ENCODE data around the gene NPAS2.

Gene NPAS2

DNA sequence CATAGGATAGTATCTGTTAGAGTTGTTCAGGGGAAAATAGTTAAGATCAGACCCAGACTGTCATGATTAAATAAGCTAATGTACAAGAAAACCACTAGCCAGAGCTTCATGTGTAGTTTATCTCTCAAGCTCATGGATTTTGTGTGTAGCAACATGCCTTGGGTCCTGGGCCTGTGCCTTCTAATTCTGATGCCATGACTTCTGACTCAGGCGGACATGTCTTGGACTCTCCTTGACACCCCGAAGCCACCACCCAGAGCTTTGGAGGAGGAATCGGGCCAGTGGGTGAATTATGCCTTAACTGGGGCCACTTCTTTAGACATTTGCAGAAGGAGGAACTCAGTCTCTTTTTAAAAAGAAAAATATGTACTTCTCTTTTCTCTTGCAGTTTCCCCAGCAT is 68.7 kb downstream of the NPAS2 start:
- DNase-seq = no peak

DNA sequence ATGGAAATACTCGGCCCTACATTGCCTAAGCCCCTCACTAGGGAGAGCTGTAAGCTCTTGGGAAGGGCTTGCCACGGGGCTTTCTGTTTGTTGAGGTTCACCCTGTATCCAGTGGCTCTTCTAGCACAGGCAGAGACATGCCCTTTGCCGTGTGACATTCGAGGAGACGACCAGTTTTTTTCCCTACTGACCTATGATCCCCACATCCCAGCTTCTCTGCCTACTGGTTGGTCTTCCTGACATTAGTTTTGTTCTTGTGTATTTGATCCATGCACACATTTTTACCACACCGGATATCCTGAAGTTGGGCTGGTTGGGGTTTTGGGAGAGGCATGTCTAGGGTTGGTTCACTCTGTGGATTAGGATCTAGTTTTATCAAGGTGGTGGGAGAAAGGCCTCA is 69.3 kb downstream of the NPAS2 start:
- DNase-seq = no peak

DNA sequence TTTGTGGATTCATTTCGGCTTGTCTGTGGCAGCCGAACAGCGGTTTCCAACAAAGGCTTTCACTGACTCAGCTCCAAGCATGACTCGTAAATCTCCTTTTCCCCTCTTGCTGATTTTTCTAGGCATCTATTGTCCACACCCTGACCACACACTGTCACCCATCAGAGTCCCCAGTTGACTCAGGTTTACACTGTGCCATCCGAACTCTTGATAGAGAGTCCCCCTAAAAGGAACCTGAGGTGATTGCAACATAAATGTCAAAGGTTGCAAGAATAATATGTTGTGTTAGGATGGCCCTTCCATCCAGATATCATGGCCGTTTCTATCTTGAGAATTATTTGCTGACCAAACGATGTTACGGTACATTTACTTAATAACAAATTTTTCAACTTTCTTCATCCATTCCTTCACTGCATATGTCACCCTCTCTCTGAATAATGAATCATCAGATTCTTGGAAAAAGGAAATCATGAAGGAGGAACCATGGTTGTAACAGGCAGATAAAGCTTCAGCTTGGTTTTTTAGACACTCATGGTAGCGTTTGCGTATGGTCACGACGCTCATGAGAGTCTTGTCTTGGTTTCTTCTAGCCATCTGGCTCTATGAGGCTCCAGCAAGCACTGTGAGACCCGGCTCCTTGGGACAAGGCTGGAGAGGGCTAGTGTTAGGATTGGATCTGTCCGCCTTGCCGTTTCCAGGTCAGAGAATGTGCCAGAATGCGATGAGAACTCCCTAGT is 72.1 kb downstream of the NPAS2 start:
- peak; percentile 67 for DNase-seq

DNA sequence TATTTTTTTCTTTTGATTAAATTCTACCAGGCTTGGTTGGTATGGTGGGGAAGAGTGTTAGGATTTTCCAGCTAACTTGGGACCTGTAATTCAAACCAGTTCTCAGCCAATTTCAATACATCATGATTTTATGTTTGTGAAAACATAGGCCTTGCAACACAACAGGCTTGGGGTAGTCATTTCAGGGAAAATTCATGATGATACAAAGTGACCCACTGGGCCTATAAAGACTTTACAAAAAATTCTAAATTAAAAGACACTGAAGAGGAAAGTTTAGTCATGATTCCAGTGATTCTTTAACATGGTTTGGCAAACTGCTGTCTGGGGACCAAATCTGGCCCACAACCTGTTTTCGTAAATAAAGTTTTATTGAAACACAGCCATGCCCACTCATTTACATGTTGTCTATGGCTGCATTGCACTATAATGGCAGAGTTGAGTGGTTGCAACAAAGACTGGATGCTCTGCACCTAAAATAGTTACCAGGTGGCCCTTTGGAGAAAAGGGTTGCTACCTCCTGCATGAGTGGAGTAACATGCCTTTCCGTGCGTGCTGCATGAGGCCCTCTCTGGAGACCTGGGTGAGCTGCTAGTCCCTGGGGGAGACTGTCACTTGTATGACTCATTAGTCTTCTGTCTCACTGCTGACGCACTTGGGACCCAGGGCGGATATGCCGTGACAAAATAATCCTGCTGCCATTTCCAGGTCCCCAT is 73.6 kb downstream of the NPAS2 start:
- no peak for DNase-seq

DNA sequence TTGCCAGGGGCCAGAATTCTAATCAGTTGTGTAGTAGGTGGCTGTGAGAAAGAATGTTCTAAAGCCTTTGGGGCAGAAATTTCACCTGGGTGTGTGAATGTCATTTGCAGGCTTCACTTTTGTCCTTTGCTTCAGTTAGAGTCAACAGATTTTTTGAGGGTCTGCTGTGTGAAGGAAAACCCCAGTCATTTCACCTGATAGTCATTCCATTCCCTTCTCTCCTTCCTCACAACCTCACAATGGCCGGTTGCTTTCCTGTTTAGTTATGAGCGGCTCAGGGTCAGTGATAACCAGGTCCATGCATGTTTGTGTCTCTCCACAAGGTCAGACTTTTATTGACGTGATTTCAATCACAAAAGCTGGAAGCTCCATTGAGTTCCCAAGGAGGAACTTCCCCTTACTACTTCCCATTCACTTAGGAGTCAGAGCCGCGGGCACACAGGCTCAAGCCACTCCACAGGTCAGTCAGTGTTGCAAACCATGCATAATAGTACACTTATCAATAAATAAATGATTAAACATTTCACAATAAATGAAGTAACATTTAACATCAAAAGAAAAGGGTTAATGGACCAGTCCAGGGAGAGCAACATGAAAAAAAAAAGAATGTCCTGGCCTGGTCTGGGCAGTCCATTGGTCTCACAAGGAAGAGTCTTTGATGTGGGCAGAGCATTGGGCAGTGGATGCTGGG is 74.3 kb downstream of the NPAS2 start:
- DNase-seq = no peak

DNA sequence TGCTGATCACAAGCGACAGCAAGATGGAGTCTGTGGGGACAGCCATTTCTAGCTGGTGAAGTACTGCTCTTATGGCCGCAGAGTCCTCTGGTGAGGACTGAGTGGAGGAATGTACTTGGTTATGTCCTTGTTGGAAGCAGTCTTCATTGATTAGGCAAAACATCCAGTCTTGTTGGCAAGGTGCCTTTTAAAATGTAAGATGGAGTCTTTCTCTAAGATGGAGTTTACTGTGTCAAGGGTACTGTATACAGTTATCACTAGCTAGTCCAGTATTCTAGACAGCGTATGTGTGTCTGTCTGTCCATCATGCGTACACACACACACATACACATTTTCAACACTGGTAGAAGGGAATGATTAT is 74.8 kb downstream of the NPAS2 start:
- no peak for DNase-seq

DNA sequence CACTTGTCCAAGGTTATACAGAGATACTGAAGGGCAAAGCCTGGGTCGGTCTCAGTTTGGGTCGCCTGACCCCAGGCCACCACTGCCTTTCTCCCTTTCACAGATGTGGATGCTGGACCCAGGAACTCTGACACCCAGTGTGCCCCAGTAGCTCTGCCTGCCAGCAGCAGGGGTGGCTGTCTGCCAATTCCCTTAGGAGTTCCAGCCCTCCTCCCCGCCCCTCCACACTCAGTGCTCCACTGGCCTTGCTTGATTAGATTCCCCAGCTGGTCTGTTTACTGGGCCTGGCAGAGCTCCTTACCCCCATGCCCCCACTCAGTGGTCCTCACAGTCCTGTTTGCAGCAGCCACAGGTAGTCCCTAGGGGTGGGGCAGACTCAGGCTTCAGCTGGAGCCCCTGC is 75.5 kb downstream of the NPAS2 start:
- DNase-seq = peak; percentile 77

DNA sequence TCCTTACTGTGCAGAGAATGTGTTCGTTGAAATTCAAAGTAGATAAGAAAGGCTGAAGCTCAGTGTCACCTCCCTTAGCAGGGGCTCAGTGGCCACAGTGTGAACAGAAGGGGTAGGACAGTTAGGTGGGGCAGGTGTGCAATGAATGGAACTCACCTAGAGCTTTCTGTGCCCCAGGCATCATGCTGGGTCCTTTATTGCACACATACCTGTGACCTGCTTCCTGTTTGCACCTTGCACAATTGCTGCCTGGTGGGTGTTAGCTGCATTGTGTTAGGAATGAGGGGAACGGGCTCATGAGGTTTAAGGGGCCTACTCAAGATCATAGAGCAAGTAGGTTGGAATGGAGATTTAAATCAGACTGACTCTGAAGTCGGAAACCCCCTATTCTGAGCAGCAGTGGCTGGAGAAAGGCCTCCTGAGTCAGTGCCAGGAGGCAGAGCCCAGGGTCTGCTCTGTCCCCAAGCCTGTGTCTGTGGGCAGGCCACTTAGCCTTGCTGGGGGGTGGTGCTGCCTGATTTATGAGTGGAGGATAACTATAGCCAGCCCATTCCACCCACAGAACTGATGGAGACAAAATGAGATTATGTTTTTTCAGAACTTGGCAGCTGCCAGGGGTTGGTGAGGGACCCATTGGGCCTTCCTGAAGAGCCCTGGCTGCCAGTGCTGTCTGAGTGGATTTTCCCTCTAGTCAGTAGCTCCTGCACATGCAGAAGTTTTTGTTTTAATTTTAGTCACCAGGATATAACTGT is 76.2 kb downstream of the NPAS2 start:
- DNase-seq = no peak

DNA sequence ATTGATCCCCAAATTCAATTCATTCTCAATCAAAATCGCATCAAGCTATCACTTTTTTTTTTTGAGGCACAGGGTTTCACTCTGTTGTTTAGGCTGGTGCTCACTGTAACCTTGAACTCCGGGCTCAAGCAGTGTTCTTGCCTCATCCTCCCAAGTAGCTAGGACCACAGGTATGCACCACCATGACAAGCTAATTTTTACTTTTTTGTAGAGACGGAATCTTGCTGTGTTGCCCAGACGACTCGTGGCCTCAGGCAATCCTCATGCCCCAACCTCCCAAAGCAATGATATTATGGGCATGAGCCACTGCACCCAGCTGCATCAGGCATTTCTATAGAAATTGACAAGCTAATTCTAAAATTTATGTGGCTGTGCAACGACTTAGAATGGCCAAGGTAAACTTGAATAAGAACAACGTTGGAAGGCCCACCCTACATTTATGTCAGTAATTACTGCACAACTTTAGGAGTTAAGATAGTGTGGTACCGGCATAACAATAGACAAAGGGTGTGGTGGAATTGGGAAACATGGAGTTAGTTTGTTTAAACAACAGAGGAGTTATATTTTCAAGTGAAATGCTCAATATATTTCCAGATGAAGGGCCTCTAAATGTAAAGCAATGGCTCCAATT is 78.2 kb downstream of the NPAS2 start:
- no peak for DNase-seq

DNA sequence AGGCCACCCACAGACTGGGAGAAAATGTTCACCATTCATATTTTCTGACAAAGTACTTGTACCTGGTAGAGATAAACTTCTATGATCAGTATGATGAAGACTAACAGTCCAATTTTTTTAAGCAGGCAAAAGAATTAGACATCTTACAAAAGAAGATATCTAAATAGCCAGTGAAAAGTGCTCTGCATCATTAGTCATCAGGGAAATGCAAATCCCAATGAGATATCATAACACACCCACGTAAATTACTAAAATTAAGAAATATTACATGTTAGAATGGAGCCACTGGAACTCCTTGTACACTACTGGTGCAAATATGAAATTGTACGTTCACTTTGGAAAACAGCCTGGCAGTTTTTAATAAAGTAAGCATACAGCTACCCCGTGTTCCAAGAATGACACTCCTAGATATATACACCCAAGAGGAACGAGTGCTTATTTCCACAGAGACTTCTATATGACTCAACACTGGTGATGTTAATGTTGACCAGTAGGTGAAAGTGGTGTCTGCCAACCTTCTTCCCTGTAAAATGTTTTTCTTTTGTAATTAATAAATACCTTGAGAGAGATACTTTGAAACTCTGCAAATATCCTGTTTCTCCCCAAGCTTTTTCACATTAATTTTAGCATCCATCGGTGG is 80.3 kb downstream of the NPAS2 start:
- no peak for DNase-seq

DNA sequence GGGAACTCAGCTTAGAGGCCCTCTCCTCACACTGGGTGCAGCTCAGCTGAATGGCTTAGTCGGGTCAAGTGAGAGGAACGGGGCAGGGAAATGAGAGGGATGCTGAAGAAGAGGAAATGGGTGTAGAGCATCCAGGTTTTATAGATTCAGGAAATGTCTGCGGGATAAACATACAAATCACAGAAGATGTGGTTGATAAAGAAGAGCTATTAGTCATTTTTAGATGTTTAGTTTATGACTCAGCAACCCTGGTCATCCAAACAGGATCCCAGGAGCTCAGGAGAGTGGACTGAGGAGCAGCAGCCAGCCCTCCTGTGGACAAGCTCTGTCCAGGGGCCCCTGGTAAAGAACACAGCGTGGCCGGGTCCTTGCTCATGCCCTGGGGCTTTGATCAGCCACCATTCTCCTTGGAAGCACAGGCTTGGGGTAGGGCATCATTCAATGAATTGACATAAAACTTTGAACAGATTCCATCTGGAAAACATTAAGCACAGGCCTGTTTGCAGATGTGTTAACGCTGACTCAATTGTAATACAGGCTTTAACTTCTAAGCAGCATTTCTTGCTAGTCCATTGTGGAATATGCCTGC is 83.0 kb downstream of the NPAS2 start:
- no peak for DNase-seq

DNA sequence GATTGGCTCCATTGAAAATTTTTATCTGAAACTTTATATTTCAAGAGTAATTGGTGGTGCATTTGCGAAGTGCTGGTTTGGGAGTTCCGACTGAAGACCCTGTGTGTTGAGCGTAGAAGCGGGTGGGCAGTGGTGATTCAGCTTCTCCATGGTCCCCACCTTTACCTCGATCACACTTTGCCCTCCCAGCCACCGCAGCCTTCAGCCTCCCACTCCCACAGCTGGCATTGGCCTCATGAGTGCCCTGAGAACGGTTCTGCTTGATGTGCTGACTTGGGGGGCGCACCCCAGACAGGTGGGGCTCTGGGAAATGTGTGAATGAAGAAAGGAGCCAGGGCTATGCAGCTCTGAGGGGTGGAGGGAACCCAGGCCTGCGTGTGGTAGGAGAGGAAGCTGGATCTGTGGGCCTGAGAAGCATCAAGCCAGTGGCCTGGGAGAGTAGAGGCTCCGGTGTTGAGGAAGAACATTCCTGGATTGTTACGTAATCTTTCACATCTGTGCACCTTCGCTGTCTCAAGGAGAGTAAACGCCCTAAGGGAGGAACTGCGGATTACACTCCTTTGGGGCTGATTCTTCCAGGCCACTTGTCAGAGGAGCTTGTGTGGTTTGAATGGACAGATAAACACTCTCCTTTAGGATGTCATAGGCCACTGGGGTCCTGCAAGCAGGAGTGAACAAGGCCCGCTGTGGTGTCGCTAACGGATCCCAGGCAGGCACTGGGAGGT is 83.8 kb downstream of the NPAS2 start:
- DNase-seq = no peak

DNA sequence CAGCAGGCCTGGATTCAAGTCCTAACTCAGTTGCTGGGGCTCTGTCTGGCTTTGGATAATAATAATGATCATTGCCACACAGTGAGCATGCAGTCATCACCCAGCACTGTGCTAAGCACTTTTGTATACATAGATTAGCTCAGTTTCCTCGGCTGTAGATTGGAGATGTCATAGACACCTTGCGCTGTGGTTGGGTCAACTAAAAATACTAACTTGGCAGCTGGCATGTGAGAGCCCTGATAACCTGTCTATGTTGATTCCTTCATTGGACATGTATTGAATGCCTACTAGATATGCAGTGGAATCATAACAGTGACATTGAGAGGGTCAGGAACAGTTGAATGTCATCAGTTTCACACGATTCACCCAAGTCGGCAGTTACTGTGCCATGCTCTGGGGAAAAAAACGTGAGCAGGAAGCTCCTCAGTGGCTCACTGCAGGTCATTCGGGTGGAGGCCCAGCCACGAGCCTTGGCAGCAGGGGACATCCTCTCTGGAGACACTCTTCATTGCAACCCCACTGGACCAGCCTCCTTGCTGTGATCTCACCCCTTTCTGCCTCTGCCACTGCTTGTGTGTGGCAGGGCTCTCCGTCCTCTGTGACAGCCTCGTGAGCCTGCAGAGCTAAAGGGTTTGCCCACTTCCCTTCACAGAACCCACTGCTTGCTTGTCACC is 85.3 kb downstream of the NPAS2 start:
- DNase-seq = no peak

DNA sequence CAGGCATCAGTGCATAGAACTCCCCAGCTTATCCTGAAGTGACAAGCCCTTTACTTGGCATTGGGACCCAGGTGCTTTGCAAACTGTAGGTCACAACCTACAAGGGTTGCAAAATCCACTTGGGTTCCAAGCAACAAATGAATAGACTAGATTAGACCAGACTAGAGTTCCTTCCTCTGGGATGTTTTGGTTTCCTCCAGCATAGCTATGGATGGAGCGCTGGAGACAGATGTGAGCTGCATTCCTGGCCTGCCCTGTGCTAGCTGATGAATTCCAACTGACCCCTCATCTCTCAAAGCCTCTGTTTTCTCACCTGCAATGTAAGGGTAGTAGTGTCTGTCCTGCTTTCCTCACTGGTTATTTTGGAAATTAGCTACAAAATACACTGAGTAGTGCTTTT is 86.2 kb downstream of the NPAS2 start:
- no peak for DNase-seq

DNA sequence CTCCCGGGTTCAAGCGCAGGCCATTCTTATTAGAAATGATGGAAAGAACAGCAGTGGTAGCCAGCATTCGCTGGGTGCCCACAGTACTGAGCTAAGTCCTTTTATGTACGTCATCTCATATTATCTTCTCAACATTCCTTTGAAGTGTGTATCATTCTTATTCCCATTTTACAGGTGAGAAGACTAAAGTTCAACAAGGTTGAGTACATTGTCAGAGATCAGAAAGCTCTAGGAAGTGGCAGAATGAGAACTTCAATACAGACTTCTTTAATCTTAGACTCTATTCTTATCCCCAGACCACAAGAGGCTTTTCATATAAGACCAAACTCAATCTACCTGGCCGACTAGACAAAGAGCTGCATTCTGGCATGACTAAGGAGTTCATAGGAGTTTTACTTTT is 86.7 kb downstream of the NPAS2 start:
- DNase-seq = no peak

DNA sequence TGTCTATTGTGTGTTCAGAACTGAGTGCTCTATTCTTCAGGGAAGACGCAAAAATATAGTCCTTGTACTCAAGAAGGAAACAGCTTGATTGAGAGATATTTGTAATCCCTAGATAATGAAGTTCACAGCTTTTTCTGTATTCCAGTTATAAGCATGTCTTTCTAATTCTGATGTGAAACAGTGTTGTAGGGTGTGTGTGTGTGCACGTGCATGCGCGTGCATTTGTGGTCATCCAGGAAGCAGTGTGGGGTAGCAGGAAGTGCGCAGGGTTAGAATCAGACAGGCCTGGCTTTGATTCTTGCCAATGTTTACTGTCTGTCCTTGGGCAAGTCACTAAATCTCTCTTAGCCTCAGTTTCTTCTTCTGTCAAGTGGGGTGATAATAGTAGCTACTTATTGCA is 87.9 kb downstream of the NPAS2 start:
- DNase-seq = no peak

DNA sequence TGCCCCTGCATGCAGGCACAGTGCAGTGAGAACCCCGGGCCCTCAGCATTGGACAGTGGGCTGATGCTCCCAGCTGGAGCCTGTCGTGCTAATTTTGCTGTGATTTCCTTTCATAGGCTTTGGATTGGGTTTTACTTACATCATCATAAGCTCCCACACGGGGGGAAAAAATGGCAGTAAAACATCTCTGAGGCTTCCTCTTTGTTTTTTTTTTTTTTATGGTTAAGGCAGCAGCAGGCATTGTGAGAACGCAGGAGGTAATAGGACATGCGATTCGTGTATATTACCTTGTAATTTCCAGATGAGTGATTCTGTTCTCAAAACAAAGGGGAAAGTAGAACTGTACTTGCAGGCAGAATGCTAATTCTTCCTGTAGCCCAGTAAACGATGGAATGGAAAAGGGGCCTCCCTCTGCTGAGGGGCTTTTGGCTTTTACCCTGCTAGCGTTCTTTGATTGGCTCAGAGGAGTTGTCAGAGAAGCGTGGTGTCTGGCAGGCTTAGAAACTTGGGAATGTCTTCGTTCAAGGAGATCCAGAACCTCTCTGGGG is 89.7 kb downstream of the NPAS2 start:
- no peak for DNase-seq

DNA sequence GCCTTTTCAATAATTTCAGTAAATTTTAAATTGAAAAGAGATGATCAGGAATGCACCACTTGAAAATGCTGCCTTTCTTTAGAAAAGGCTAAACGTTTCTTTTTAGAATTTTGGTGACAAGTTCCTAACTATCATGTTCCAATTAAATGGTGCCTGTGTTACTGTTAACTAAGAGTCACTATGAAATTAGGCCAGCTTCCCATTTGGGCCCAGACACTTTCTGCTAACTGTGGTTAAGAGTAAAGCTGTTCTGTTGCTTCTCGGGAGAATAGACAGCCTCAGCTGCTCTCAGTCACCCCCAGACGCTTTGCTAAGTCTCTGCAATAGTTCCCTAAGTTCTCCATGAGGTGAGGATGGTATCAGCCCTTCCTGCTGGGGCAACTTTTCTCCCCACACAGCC is 90.2 kb downstream of the NPAS2 start:
- no peak for DNase-seq

DNA sequence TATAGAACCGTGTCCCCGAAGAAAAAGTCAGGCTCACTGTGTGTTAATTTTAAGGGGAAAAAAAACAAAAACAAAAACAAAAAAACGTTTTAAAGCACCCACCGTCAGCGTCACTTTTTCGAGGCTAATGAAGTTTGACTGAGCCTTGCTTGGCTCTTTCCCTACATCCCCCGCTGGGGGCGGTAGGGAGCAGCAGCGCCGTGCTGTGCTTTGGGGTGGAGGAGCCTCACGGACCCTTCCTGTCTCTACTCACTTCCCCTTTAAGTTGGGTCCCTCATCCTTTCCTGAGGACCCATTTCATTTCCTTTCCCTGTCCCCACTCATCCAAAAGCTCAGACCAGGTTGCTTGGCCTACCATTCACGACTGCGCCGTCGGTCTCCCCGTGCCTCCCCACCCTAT is 99.4 kb downstream of the NPAS2 start:
- peak; percentile 21 for DNase-seq

DNA sequence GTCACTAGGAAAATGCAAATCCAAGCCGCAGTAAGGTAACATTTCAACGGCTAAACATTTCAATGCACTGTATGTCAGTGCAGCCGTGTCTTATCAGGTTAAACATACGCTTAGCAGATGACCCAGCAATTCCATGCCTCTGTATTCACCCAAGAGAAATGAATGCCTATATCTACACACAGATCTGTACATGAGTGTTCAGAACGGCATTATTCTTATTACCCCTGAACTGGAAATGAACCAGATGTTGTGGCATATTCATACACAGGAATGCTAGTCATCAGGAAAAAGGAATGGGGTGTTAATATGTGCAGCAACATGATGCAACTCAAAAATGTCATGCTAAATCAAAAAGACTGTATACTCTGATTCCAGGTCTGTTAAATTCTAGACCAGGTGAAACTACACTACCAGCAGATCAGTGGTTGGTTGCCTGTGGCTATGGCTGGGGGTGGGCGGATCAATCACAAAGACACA is 101.8 kb downstream of the NPAS2 start:
- DNase-seq = peak; percentile 72

Measured in hematopoietic multipotent progenitor cell treated with erythropoietin and hydrocortisone succinate and interleukin-3 and kit ligand, for 6 days (in vitro differentiated cells).